Measurements from ENCODE around the gene ADARB2.

DNA sequence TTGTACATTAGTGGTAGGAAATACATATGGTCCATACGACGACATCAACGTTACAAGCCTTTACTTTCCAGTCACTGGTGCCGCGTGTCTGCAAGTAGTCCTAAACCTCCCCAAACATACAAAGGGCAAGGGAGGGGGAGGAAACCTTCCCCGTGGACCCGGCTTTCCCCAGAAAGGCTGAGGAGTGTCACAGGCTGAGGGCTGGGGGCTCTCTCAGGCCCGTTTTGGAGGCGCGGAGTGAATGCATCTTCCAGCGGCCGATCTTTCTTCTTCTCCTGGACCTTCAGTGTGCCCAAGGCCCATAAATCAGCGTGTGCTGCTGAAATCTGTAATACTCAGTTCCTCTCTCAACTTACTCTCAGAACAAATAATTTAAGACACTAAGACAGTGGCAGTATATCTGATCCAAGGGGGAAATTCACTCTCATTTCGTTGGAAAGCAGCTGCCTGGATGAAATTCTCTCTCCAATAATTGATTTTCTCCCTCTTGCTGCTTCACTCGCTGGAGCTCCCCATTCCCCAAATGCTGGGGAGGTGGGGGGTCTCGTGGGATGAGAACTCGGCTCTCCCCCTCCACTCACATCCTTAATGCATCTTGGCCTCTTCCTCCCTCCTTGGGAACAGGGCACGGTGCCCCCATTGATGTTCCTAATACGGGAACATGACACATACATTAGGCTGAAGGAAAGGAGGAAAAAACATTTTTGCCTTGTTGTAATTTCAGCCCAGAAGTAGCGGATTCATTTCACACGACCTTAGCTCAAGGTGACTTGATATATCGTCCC, 126.1 kb downstream of the ADARB2 start:
- TF ChIP-seq ZNF132 (tag by site-specific recombination; IDR thresholded peaks at IDR 0.05; ENCODE audit: borderline replicate concordance) (no peak), ZNF776 (tag by site-specific recombination; IDR thresholded peaks at IDR 0.05; ENCODE audit: borderline replicate concordance) (no peak)
